Activated naive CD4-positive, alpha-beta T cell treated with anti-CD3 and anti-CD28 coated beads, Interleukin-2, amount 50 U/mL, for 24 hours (primary cell): ENCODE measurements around the gene TMEM63B.

Experiments
- H3K27ac Mint-ChIP-seq: one replicate; pipeline ENCODE4 v1.8.0; 2021; ENCODE audit warnings: mild to moderate bottlenecking, mixed read lengths
- H3K27me3 Mint-ChIP-seq: one replicate; pipeline ENCODE4 v1.8.0; 2021; ENCODE audit warnings: mixed read lengths
- H3K36me3 Mint-ChIP-seq: one replicate; pipeline ENCODE4 v1.8.0; 2021; ENCODE audit warnings: mixed read lengths
- H3K4me1 Mint-ChIP-seq: one replicate; pipeline ENCODE4 v1.8.0; 2021; ENCODE audit warnings: mixed read lengths
- H3K4me3 Mint-ChIP-seq: one replicate; pipeline ENCODE4 v1.8.0; 2021; ENCODE audit warnings: mild to moderate bottlenecking, mixed read lengths
- H3K9me3 Mint-ChIP-seq: one replicate; pipeline ENCODE4 v1.8.0; 2021; ENCODE audit warnings: mixed read lengths

TMEM63B gene

DNA sequence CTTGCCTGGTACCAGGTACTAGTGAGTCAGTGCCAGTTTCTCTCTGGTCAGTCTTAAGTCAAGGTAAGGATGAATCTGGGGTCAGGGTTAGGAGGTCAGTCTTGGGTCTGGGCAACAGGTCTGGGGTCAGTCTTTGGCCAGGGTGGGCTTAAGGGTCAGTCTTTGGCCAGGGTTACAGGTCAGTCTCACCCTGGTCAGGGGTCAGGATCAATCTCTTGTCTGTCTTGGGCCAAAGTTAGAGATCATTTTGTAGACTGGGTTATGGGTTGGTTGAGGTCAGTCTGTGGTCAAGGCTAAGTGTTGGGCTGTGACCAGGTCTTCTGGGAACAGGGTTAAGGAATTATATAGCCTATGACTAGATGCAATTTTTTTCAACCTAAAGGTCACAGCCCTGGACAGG, 18.5 kb downstream of the TMEM63B start:
- H3K36me3 Mint-ChIP-seq: peaks cover 10% of the 10 kb centered on the region
- peaks cover 3% of the 10 kb centered on the region for H3K4me1 Mint-ChIP-seq
- H3K4me3 Mint-ChIP-seq: no peak overlapping the region
- no peaks in the 10 kb centered on the region for H3K9me3 Mint-ChIP-seq
- H3K27me3 Mint-ChIP-seq: no peaks in the 10 kb centered on the region
- no peak overlapping the region for H3K27ac Mint-ChIP-seq

DNA sequence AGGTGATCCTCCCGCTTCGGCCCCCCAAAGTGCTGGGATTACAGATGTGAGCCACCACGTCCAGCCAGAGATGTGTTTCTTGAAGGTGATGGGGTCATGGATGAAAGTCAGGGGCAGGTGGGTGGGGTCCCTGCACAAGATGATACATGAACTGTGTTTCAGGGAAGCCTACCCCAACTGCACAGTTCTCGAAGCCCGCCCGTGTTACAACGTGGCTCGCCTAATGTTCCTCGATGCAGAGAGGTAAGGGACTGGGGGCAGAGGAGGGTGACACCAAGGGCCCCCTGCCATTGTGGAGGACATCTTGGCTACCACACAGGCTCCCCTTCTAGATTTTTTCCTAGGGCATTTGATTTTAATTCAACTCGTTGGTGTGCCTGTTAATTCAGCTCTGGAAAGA, 19.3 kb downstream of the TMEM63B start:
- Mint-ChIP-seq H3K27me3 (no peaks in the 10 kb centered on the region), H3K27ac (no peak overlapping the region), H3K36me3 (peaks cover 7% of the 10 kb centered on the region), H3K9me3 (no peaks in the 10 kb centered on the region), H3K4me3 (no peak overlapping the region), H3K4me1 (peaks cover 9% of the 10 kb centered on the region)

DNA sequence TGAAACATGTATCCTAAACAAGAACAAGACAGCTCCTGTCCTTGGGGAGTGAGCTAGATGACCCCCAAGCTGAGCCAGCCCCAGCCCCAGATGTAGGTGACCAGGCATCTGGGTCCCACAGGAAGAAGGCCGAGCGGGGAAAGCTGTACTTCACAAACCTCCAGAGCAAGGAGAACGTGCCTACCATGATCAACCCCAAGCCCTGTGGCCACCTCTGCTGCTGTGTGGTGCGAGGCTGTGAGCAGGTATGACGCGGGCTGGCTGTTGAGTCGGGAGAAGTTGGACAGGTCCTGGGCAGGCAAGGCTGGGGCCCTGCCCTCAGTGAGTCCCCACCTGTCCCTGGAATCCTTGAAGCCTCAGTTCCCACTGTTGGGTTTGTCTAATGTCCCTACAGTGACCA, 19.9 kb downstream of the TMEM63B start:
- Mint-ChIP-seq H3K27ac (no peak overlapping the region), H3K27me3 (no peaks in the 10 kb centered on the region), H3K36me3 (peaks cover 7% of the 10 kb centered on the region), H3K4me1 (peaks cover 9% of the 10 kb centered on the region), H3K9me3 (no peaks in the 10 kb centered on the region), H3K4me3 (no peak overlapping the region)

DNA sequence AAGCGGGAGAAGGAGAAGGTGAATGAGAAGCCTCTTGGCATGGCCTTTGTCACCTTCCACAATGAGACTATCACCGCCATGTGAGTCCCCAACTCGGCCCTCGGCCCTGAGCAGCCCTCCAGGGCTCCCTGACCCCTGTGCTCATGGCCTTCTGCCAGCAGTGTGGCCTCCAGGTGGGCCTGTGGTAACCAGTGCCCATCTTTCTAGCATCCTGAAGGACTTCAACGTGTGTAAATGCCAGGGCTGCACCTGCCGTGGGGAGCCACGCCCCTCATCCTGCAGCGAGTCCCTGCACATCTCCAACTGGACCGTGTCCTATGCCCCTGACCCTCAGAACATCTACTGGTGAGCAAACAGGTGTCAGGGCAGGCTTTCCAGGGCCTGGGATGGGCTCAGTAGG, 21.0 kb downstream of the TMEM63B start:
- H3K27me3 Mint-ChIP-seq: no peaks in the 10 kb centered on the region
- H3K27ac Mint-ChIP-seq: no peak overlapping the region
- H3K4me3 Mint-ChIP-seq: no peak overlapping the region
- H3K36me3 Mint-ChIP-seq: peaks cover 9% of the 10 kb centered on the region
- H3K4me1 Mint-ChIP-seq: peaks cover 9% of the 10 kb centered on the region
- no peaks in the 10 kb centered on the region for H3K9me3 Mint-ChIP-seq

DNA sequence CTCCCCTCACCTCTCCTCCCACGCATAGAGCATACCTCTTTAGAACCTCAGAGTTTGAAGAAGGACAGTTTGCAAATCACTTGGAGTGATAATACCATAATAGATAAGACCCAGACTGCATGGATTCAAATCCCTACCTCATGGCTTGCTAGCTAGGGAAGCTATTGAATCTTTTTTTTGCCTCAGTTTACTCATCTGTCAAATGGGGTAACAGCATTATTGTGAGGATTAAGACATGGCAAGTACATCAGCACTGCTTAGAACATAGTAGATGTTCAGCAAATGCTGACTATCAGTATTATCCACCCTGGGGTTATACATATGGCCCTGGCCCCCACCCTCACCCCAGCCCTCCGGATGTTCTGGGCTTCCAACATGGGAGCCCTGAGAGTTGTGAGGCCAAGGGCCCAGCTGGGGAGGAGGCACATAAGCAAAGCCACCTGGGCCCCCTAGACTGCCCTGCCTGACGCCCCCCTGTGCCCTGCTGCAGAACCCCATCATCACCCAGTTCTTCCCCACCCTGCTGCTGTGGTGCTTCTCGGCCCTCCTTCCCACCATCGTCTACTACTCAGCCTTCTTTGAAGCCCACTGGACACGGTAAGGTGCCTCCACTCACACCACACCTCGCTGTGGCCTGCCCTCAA, 22.1 kb downstream of the TMEM63B start:
- Mint-ChIP-seq H3K36me3 (peaks cover 9% of the 10 kb centered on the region), H3K9me3 (no peaks in the 10 kb centered on the region), H3K27ac (no peak overlapping the region), H3K27me3 (no peaks in the 10 kb centered on the region), H3K4me3 (no peak overlapping the region), H3K4me1 (peaks cover 9% of the 10 kb centered on the region)

DNA sequence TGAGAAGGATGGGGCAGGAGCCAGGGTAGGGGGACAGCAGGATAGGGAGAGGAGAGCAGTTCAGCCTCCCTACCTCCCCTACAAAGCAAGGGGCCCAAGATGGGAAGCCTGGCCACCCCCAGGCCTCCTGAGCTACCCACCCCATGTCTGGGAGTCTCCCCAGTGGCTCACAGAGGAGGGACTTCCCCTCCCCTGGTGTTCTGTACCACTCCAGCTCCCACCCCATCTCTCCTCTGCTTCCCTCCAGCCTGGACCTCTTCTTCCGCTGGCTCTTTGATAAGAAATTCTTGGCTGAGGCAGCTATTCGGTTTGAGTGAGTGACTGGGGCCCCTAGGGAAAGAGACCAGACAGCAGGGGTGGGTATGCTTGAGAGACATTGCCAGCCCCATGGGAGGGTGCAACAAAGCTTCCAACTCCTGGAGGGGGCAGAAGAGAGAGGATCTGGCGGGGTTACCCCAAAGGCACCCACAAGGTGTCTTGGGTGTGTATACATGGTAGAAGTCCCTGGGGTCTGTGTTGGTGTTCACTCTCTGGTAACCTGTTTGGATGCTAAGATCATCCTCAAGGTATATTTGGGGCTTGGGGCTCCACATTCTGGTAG, 23.1 kb downstream of the TMEM63B start:
- Mint-ChIP-seq H3K4me3 (no peak overlapping the region), H3K4me1 (peaks cover 9% of the 10 kb centered on the region), H3K36me3 (peaks cover 9% of the 10 kb centered on the region), H3K9me3 (no peaks in the 10 kb centered on the region), H3K27me3 (no peaks in the 10 kb centered on the region), H3K27ac (no peak overlapping the region)

DNA sequence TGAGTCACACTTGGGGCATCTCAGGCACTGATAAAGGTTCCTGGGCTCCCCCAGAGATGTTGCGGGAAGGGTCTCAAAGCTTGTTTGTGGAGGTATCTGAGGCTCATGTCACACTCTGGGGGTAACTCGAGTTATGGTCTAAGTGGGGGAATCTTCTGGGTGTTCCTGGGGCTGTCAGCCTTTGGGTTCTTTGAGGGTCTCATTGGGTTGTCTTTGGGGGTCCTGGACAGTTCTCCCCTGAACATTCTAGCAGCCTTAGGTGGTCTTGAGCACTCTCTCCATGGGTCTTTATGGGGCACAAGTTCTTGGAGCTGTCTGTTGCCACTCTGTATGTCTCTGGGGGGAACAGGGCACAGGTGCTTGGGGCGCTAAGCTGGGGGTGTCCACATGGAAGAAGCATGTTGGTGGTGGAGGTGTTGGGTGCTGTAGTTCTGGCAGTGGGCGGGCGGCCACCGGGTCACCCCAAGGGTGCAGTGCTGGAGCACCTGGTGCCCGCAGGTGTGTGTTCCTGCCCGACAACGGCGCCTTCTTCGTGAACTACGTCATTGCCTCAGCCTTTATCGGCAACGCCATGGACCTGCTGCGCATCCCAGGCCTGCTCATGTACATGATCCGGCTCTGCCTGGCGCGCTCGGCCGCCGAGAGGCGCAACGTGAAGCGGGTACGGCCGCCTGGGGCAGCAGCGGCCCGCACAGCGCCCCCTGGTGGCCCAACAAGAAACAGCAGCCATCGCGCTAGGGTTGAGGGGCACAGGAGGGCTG, 24.2 kb downstream of the TMEM63B start:
- Mint-ChIP-seq H3K27me3 (no peaks in the 10 kb centered on the region), H3K9me3 (no peaks in the 10 kb centered on the region), H3K36me3 (peaks cover 8% of the 10 kb centered on the region), H3K27ac (no peak overlapping the region), H3K4me1 (peaks cover 9% of the 10 kb centered on the region), H3K4me3 (no peak overlapping the region)

DNA sequence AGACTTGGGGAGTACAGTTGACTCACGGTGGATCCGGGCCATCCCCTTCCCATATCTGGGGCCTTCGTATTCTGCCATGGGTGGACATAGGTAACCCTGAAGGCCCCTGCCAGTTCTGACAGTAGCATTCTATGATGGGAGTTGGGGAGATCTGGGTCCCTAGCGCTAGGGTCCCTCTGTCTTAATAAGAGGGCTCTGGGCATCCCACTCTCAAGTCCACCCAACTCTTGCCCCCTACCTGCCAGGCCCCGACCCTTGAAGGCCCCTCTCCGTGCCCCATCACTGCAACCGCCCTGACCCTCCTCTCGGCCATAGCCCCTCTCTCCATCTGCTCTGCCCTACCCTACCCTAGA, 24.7 kb downstream of the TMEM63B start:
- H3K9me3 Mint-ChIP-seq: no peaks in the 10 kb centered on the region
- no peak overlapping the region for H3K27ac Mint-ChIP-seq
- H3K36me3 Mint-ChIP-seq: peaks cover 8% of the 10 kb centered on the region
- no peaks in the 10 kb centered on the region for H3K27me3 Mint-ChIP-seq
- no peak overlapping the region for H3K4me3 Mint-ChIP-seq
- H3K4me1 Mint-ChIP-seq: peaks cover 9% of the 10 kb centered on the region

DNA sequence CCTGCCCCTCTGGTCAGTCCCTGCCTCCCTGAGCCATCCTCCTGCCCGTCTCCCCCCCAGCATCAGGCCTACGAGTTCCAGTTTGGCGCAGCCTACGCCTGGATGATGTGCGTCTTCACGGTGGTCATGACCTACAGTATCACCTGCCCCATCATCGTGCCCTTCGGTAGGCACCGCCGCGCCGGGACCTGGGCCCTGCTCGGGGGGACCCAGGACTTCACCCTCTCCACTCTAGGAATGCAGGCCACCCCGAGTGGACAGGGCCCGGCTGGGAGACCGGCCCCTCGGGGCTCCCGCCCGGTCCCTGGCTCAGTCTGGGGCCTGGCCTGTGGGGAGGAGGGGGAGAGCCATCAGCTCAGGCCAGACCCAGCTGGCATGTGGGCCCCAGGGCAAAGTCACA, 25.2 kb downstream of the TMEM63B start:
- no peak overlapping the region for H3K4me3 Mint-ChIP-seq
- no peaks in the 10 kb centered on the region for H3K27me3 Mint-ChIP-seq
- no peak overlapping the region for H3K27ac Mint-ChIP-seq
- H3K9me3 Mint-ChIP-seq: no peaks in the 10 kb centered on the region
- H3K36me3 Mint-ChIP-seq: peaks cover 8% of the 10 kb centered on the region
- peaks cover 9% of the 10 kb centered on the region for H3K4me1 Mint-ChIP-seq

DNA sequence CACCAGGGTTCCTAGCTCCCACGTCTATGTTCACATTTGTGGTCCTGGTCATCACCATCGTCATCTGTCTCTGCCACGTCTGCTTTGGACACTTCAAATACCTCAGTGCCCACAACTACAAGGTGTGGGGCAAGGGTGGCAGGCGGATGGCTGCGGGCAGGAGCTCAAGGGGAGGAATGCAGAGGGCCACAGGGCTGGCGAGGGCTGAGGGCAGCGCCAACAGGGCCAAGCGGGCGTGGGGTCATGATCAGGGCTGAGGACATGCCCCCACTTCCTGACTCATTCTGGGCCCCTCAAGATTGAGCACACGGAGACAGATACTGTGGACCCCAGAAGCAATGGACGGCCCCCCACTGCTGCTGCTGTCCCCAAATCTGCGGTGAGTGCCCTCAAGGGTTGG, 26.7 kb downstream of the TMEM63B start:
- Mint-ChIP-seq H3K27ac (no peak overlapping the region), H3K36me3 (peaks cover 4% of the 10 kb centered on the region), H3K9me3 (no peaks in the 10 kb centered on the region), H3K27me3 (no peaks in the 10 kb centered on the region), H3K4me3 (no peak overlapping the region), H3K4me1 (peaks cover 9% of the 10 kb centered on the region)

DNA sequence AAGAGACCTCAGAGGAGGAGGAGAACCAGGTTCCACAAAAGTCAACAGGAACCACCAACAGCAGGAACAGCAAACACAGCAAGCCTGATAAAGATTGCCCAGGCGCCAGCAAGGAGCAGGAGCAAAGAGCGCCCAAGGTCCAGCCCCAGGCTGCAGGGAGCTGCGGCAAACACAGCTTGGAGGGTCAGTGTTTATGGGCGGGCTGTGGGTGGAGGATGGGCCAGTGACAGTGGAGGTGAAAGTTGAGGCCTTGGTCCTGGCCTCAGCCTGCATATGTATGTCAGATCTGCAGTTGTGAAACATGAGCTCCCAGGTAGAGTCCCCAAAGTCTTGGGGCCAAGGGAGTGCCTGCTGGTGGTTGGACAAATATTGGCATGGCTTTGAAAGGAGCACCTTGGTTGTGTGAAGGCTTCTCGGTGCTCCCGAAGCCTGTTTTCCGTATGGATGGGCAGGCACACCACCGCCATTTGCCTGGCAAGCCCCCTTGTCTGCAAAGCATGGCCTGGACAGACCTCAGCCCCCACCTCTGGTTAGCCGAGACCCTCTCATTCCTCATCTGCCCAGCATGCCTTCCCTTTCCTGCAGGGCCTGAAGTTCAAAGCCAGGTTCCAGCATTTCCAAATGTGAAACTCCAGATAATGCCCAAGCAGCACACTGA, 29.3 kb downstream of the TMEM63B start:
- no peak overlapping the region for H3K27ac Mint-ChIP-seq
- H3K27me3 Mint-ChIP-seq: no peaks in the 10 kb centered on the region
- H3K9me3 Mint-ChIP-seq: no peaks in the 10 kb centered on the region
- H3K36me3 Mint-ChIP-seq: peaks cover 2% of the 10 kb centered on the region
- H3K4me1 Mint-ChIP-seq: peaks cover 1% of the 10 kb centered on the region
- H3K4me3 Mint-ChIP-seq: no peak overlapping the region

DNA sequence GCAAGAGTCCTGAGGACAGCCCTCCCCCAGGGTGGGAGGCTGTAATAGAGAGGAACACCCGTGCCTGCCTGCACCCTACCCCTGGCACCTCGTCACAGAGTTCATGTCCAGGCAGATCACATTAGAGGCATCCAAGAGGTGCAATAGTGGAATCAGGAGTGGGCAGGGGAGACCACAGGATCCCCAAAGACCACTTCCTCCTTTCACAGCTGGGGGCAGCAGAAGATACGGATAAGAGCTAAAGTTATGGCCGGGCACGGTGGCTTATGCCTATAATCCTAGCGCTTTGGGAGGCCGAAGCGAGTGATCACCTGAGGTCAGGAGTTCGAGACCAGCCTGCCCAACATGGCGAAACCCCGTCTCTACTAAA, 29.8 kb downstream of the TMEM63B start:
- no peaks in the 10 kb centered on the region for H3K9me3 Mint-ChIP-seq

DNA sequence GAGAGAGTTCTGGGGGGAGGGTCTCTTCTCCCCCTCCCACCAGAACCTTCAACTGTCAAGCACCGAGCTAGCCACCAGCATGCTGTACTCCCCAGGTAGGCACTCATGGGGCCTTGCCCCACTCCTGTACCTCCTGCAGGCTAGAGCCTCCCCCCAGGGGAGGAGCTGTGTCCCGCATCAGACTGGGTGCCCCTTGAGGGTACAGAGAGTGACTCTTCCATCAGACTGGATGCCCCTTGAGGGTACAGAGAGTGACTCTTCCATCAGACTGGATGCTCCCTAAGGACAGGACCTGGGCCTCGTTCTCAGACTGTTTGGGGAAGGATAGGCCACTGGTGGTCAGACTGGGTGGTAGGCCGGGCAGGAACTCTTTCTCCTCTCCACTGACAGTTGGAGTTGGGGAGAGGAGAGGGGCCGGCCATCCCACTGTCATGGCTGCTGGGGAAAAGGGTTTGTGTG, 31.4 kb downstream of the TMEM63B start, which contains the start of gene CAPN11:
CAPN11 (plus strand) TSS at position 51 of the 459 bp plus-strand sequence; CDS start at position 80, 29 bp downstream.
- no peaks in the 10 kb centered on the region for H3K9me3 Mint-ChIP-seq
- no peak within 1 kb of the TSS for H3K4me3 Mint-ChIP-seq
- H3K27ac Mint-ChIP-seq: no peak within 1 kb of the TSS
- no peaks in the 10 kb centered on the region for H3K27me3 Mint-ChIP-seq
- H3K4me1 Mint-ChIP-seq: no peaks in the 10 kb centered on the region
- H3K36me3 Mint-ChIP-seq: no peaks in the 10 kb centered on the region

More for the DNA sequence above, 29.8 kb downstream of the TMEM63B start:
- Mint-ChIP-seq H3K36me3 (peaks cover 2% of the 10 kb centered on the region), H3K27me3 (no peaks in the 10 kb centered on the region), H3K4me1 (no peaks in the 10 kb centered on the region), H3K4me3 (no peak overlapping the region), H3K27ac (no peak overlapping the region)

DNA sequence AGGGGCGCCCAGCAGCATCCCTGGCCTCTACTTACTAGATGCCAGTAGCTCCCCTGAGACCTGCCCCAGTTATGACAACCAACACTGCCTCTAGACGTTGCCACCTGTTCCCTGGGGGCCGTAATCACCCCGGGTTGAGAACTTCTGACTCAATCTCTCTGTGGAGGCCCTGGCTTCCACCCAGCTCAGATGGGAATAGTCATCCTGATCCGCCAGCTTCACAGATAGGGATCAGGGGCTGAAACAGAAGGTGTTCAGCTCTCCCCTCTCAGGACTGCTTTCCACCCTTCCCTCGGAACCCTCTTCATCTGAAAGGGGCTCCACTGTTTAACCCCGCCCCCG, 34.6 kb downstream of the TMEM63B start:
- H3K27me3 Mint-ChIP-seq: peaks cover 4% of the 10 kb centered on the region
- H3K4me3 Mint-ChIP-seq: no peak overlapping the region
- no peaks in the 10 kb centered on the region for H3K4me1 Mint-ChIP-seq
- H3K27ac Mint-ChIP-seq: no peak overlapping the region
- no peaks in the 10 kb centered on the region for H3K9me3 Mint-ChIP-seq
- no peaks in the 10 kb centered on the region for H3K36me3 Mint-ChIP-seq

DNA sequence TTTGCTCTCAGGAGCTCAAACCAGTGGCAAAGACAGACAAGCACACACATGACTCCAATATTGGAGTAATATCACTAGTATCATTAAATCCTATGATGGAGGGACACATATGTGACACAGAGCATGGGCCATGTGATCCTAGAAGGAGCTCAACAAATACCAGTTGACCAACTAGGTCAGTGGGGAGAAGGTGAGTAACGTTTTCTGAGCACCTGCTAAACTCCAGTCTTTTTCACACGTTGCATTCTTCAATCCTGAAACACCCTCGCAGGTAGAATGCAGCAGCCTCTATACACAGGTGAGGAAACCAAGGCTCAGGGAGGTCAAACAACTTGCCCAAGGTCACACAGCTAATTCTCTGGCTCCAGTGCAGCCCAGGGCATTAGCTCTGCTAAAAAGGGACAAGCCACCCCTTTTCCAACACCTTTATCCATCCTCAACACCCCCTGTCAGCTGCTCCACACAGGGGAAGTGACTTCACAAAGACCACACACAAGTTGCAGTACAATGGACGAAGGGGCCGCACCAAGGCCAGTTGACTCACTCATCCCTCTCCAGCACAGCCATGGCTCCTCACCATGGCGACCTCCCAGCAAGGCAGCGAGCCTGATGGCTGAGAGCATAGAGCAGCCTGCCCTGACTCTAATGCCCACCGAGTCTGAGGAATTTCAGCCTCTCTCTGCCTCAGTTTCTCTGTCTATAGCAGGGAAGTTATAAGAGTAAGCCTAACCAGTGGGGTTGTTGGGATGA, 35.7 kb downstream of the TMEM63B start:
- Mint-ChIP-seq H3K9me3 (no peaks in the 10 kb centered on the region), H3K36me3 (no peaks in the 10 kb centered on the region), H3K4me3 (no peak overlapping the region), H3K4me1 (no peaks in the 10 kb centered on the region), H3K27me3 (peaks cover 4% of the 10 kb centered on the region), H3K27ac (no peak overlapping the region)
